Kidney (tissue), 14 donors: ENCODE results near the gene AFF3. TPM values are rescaled to one million over a fixed set of nuclear protein-coding genes. Genes with fewer than 3 reads are reported as not detected.
A peak's percentile ranks its signal among the peaks of the same experiment; 100 is the strongest.

Experiments
- DNase-seq, 5 donors: peaks; one replicate each; pipeline ENCODE4 v3.0.0-alpha.2; 2013 to 2020
- FAIRE-seq: peaks from 2 replicates; lab custom pipeline; 2012; peaks lifted over from hg19 to GRCh38; lab: Jason Lieb, UNC
- H3K27ac ChIP-seq, 2 donors: one replicate each; pipeline ENCODE4 v1.7.0; 2013; ENCODE audit warnings: low read depth in 2 of 2, low read length in 2 of 2, inconsistent platforms in 1 of 2
- H3K27me3 ChIP-seq: one replicate; pipeline ENCODE4 v1.7.1; 2013; ENCODE audit warnings: low read length, inconsistent platforms; ENCODE audit not compliant: control insufficient read depth, insufficient read depth
- H3K36me3 ChIP-seq, 3 donors: one replicate each; pipeline versions ENCODE4 v1.7.0 to v1.7.1; 2013; ENCODE audit warnings: low read length in 3 of 3, control low read depth in 1 of 3, inconsistent platforms in 1 of 3; ENCODE audit not compliant: insufficient read depth in 3 of 3, control insufficient read depth in 2 of 3
- H3K4me1 ChIP-seq, 3 donors: one replicate each; pipeline versions ENCODE4 v1.7.0 to v1.7.1; 2013; ENCODE audit warnings: low read length in 3 of 3, inconsistent platforms in 1 of 3, low read depth in 1 of 3; ENCODE audit not compliant: control insufficient read depth in 2 of 3, insufficient read depth in 2 of 3
- H3K4me3 ChIP-seq, 3 donors: one replicate each; pipeline versions ENCODE4 v1.7.0 to v1.8.1; 2013; ENCODE audit warnings: low read length in 3 of 3, control low read depth in 1 of 3, inconsistent platforms in 1 of 3
- H3K9ac ChIP-seq, 3 donors: one replicate each; pipeline versions ENCODE4 v1.7.0 to v1.7.1; 2013; ENCODE audit warnings: low read length in 3 of 3, control low read depth in 1 of 3, inconsistent platforms in 1 of 3
- H3K9me3 ChIP-seq, 3 donors: one replicate each; pipeline versions ENCODE4 v1.7.0 to v1.7.1; 2013; ENCODE audit warnings: low read length in 3 of 3, control low read depth in 1 of 3, inconsistent platforms in 1 of 3; ENCODE audit not compliant: control insufficient read depth in 2 of 3, insufficient read depth in 1 of 3
- CTCF ChIP-seq: IDR thresholded peaks from 3 replicates; pipeline ENCODE4 v1.5.1; 2012; ENCODE audit warnings: mild to moderate bottlenecking, moderate library complexity, borderline replicate concordance; ENCODE audit not compliant: insufficient read depth; ENCODE audit errors: extremely low read depth
- intact Hi-C: fragments of 100-400 bp; cut with DNase I; formaldehyde crosslinking; loops from one replicate; pipeline ENCODE4 v1.11.1; 2022
- polyA plus RNA-seq: library from polyadenylated mRNA; stranded (reverse); fragments of 350-450 nt; fragmentation: Illumina TruSeq; extraction: RNeasy Lipid Tissue Mini Kit (QIAGEN cat#74804); gene quantifications from one replicate; pipeline ENCODE4 v1.2.3, GENCODE V29; 2014; ENCODE audit warnings: low read depth, low replicate concordance; ENCODE audit not compliant: insufficient read depth
- total RNA-seq: library from RNA; stranded (reverse); fragmentation: NEBNext Ultra II Directional; extraction: Animal tissue kit (Norgen Biotek cat#: 25700); gene quantifications from one replicate; pipeline ENCODE4 v1.2.1, GENCODE V29; 2021
- donor health status: control.
- donor health status: control.
- donor health status: control.
- donor health status: control.
- donor health status: control.
- donor health status: DM: yes; HTN: yes; CAD: no.
- donor health status: Normal renal cell carcinoma (clear cell type).

The AFF3 gene
- total and polyA plus RNA-seq, 2 donors from 2014 or later, result 0.65 to 11.0 TPM

- FAIRE-seq (no peak), DNase-seq (no peak)
- Histone ChIP-seq H3K4me1 (no peaks in the 10 kb centered on the region), H3K27me3 (no peaks in the 10 kb centered on the region), H3K27ac (no peak overlapping the region), H3K4me3 (no peak overlapping the region), H3K9me3 (no peaks in the 10 kb centered on the region), H3K36me3 (no peaks in the 10 kb centered on the region), H3K9ac (no peak overlapping the region)
- no peak for TF ChIP-seq CTCF
- intact Hi-C loops, result no loop called here
Observed at GRCh38 chr2:99711144-99711543, 431.2 kb downstream of the AFF3 start.

- H3K4me1 ChIP-seq, result no peaks in the 10 kb centered on the region
- intact Hi-C loops, result no loop called here
- TF ChIP-seq CTCF, result no peak
- H3K9ac ChIP-seq, result no peak overlapping the region
- no peaks in the 10 kb centered on the region for H3K36me3 ChIP-seq
- no peaks in the 10 kb centered on the region for H3K27me3 ChIP-seq
- DNase-seq (peak in 3 of 5 donors; percentile 42 to 55 (median 54)), FAIRE-seq (no peak)
- no peak overlapping the region for H3K27ac ChIP-seq
- no peaks in the 10 kb centered on the region for H3K9me3 ChIP-seq
- H3K4me3 ChIP-seq, result no peak overlapping the region
Observed at GRCh38 chr2:99710721-99711120, 431.7 kb downstream of the AFF3 start.

GRCh38 chr2:99709229-99709628, 433.2 kb downstream of the AFF3 start:
- Histone ChIP-seq H3K27ac (no peak overlapping the region), H3K9ac (no peak overlapping the region), H3K9me3 (no peaks in the 10 kb centered on the region), H3K4me3 (no peak overlapping the region), H3K4me1 (no peaks in the 10 kb centered on the region), H3K36me3 (no peaks in the 10 kb centered on the region), H3K27me3 (no peaks in the 10 kb centered on the region)
- DNase-seq (no peak), FAIRE-seq (no peak)
- intact Hi-C loops, result no loop called here
- no peak for TF ChIP-seq CTCF

- no peak for TF ChIP-seq CTCF
- peak in 2 of 5 donors; percentile 27 to 39 for DNase-seq
- Histone ChIP-seq H3K9ac (no peak overlapping the region), H3K4me1 (no peaks in the 10 kb centered on the region), H3K4me3 (no peak overlapping the region), H3K27ac (no peak overlapping the region), H3K9me3 (no peaks in the 10 kb centered on the region), H3K36me3 (no peaks in the 10 kb centered on the region), H3K27me3 (no peaks in the 10 kb centered on the region)
- FAIRE-seq, result no peak
- intact Hi-C loops, result no loop called here
Observed at GRCh38 chr2:99708231-99708630, 434.2 kb downstream of the AFF3 start.
